GM12874 (cell line): ENCODE data around the gene SLC11A1.

Experiments
- TF ChIP-seq, protein P1 (sequence below): IDR thresholded peaks from 2 replicates; pipeline ENCODE4 v1.5.1; 2011; ENCODE audit warnings: low read depth, mild to moderate bottlenecking, control low read depth, low read length, moderate library complexity; ENCODE audit not compliant: insufficient read depth

Gene SLC11A1

DNA sequence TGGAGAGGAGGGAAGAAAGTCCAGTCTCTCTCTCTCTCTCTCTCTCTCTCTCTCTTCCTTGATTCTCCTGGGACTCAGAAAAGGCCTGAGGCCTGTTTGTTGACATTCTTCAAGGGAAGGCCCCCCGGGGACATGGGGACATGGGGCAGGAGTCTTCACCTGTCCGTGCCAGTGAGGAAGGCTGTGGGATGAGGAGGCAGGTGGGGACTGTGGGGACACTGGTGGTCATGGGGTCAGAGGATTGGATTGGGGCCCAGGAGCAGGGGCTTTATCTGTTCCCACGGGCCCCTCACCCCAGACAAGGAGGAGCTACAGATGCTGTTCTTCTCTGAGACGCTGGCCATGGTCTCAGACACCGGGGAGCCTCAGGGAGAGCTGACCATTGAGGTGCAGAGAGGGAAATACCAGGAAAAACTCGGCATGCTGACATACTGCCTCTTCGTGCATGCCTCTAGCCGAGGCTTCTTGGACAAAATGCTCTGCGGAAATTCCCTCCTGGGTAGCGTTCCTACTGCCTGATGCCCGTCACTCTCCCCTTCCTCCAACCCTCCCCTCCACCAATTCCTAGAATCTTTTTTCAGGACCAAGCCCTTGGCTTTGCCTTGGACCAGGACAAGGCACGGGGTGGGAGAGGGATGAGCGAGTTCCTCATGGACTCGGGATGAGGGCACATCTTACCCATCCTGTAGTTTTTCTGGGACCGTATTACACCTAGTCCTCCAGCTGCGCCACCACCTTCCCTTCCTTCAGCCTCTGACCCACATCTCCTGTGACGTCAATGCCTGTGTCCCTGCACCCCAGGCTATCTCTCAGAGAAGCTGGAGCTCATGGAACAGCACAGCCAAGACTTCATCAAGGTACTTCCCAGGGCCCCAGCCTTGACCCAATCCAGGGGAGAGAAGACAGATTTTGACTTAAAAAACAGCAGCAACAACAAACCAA is 24.6 kb upstream of the SLC11A1 start:
- TF ChIP-seq, protein P1, sequence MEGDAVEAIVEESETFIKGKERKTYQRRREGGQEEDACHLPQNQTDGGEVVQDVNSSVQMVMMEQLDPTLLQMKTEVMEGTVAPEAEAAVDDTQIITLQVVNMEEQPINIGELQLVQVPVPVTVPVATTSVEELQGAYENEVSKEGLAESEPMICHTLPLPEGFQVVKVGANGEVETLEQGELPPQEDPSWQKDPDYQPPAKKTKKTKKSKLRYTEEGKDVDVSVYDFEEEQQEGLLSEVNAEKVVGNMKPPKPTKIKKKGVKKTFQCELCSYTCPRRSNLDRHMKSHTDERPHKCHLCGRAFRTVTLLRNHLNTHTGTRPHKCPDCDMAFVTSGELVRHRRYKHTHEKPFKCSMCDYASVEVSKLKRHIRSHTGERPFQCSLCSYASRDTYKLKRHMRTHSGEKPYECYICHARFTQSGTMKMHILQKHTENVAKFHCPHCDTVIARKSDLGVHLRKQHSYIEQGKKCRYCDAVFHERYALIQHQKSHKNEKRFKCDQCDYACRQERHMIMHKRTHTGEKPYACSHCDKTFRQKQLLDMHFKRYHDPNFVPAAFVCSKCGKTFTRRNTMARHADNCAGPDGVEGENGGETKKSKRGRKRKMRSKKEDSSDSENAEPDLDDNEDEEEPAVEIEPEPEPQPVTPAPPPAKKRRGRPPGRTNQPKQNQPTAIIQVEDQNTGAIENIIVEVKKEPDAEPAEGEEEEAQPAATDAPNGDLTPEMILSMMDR = no peak

DNA sequence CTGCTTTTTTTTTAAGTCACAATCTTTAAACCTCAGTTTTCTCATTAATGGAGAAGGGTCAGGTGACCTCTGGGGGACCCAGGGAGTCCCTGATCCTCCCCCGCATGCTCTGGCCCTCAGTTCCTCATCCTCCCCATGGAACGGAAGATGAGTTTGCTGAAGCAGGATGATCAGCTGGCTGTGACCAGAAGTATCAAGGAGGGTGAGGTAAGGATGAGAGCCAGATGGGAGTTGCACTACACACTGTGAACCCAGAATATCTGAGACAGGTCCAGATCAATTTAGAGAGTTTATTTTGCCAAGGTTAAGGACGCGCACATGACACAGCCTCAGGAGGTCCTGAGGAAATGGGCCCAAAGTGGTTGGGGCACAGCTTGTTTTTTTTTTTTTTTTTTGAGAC is 21.6 kb upstream of the SLC11A1 start:
- TF ChIP-seq, protein P1 = no peak

DNA sequence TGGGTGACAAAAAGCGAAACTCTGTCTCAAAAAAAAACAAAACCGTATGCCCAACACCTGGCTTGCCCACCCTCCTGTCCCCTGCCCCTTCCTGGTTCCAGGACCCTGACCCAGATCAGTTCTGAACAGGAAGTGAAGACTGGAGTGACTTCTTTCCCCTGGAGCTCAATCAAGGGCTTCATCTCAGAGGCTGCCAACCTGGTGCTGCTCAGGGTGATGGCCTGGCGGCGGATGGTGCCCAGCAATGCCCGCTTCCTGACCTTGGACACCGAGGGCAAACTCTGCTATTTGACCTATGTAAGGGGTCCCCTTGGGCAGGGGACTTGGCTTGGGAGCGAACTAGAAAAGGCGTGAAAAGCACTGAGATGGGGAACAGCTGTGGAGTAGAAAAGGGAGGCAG is 19.5 kb upstream of the SLC11A1 start:
- TF ChIP-seq, protein P1 = no peak

DNA sequence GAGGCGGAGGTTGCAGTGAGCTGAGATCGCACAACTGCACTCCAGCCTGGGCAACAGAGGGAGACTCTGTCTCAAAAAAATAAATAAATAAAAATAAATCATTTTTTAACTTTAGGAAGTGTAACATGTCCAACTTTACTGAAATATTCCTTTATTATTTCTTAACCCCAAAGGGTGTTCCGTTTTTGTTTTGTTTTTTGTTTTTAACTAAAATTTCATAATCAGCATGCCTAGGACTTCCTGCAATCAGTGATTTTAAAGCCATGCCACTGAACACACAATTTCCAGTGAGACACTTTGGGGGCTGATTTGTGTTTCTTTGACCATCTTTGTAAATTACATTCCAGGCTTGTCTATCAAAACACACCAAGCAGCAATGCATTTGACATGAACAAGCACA is 18.3 kb upstream of the SLC11A1 start:
- TF ChIP-seq, protein P1 = no peak

DNA sequence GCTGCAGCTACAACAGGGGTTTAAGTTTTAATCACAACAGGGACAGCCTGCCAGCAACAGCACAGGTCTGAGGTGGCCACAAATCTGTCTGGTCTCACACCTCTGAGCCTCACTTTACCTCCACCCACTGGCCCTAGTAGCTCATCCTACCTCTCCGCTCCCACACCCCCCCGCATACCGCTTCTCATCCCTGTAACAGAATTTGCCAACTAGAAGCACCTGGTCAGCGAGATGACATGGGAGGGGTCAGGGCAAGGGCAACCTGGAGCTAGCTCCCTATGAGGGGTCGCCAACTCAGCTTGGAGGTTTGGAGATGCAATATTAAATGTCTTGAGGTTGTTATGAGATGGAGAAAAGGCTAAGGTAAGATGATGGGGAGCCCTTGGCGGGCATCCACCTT is 17.9 kb upstream of the SLC11A1 start:
- TF ChIP-seq, protein P1 = no peak

DNA sequence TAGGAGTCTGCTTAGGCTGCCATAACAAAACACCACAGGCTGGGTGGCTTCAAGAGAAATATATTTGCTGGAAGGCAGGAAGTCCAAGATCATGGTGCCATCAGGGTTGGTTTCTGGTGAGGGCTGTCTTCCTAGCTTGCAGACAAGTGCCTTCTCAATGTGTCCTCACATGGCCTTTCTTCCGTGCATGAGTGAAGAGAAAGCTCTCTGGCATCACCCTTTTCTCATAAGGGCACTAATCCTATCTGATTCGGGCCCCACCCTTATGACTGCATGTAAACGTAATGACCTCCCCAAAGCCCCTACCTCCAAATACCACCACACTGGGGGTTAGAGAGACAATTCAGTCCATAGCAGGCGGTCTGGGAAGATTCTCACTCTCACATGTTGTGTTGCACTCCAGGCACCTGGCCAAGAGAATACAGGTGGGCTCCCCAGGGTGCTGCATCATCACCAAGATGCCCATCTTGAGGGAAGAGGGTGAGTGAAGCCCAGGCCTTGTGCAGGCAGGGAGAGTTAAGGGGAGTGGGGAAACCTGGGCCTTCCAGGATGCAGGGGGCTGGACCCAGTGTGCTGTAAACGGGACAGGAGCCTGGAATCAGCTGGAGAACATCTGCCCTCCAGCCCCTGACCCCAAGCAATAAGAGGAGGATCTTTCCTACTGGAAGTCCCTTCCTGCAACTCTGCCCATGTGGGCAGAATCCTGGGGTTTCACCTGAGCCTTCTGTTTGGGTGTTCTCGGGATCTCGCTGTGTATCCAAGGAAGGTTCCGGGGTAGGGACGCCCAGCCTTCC is 15.3 kb upstream of the SLC11A1 start:
- TF ChIP-seq, protein P1 = no peak

DNA sequence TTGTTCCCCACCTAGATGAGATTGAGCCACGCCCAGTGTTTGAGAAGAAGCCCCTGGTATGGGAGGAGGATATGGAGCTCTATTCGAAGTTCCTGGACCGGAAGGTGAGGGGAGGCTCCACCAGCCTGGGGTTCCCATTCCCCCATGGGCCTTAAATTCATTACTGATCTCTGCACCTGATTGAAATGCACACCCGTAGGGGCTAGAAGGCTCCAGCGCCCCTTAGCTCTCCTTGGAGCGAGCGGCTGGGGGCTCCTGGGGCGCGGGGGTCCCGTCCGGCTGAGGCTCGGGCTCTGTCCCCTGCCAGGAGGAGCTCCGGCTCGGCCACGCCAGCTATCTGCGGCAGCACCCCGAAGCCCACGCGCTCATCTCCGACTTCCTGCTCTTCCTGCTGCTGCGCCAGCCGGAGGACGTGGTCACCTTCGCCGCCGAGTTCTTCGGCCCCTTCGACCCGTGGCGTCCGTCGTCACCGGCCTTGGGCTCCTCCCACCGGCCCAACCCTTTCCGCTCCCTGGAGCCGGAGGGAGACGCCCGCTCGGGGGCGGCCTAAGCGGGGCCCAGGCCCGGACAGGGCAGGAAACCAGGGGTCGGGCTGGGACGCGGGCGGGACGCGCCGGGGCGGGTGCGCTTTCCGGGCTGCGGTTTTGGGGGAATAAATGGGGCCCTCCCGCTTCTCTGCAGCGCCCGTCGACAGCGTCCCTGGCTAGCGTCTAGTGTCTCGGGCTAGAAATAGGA is 14.5 kb upstream of the SLC11A1 start:
- TF ChIP-seq, protein P1 = no peak
